GM19397 (cell line): ENCODE results near the gene GAS7.
"Not testable (repeated sequence)": the region's sequence is repeated elsewhere in the genome, so short reads cannot be mapped to it uniquely, and the experiment has no call there.

ENCODE experiments used
- ATAC-seq: cut with Tn5 transposase; IDR thresholded peaks from one replicate; pipeline ENCODE4 v1.9.1; 2021; ENCODE audit warnings: mild to moderate bottlenecking, moderate library complexity; ENCODE audit not compliant: unreplicated experiment

GAS7 gene

GRCh38 chr17:10031127-10031526 lies 167.3 kb downstream of the GAS7 start:
- no peak for ATAC-seq

- no peak for ATAC-seq
These were observed 169.3 kb downstream of the GAS7 start for GRCh38 chr17:10029129-10029528.

GRCh38 chr17:10025976-10026901 lies 172.2 kb downstream of the GAS7 start:
- ATAC-seq, result no peak

- no peak for ATAC-seq
These were observed 173.2 kb downstream of the GAS7 start for GRCh38 chr17:10025224-10025623.

GRCh38 chr17:10022416-10022815 lies 176.0 kb downstream of the GAS7 start:
- no peak for ATAC-seq

GRCh38 chr17:10021272-10021984 lies 177.0 kb downstream of the GAS7 start:
- ATAC-seq, result no peak

GRCh38 chr17:10019941-10020451 lies 178.4 kb downstream of the GAS7 start:
- ATAC-seq, result no peak

- ATAC-seq, result peak; percentile 47
These were observed 179.9 kb downstream of the GAS7 start for GRCh38 chr17:10018461-10018891.

- not testable (repeated sequence) for ATAC-seq
These were observed 181.3 kb downstream of the GAS7 start for GRCh38 chr17:10016958-10017570.

- ATAC-seq, result peak; percentile 79
These were observed 184.9 kb downstream of the GAS7 start for GRCh38 chr17:10013365-10014112.

GRCh38 chr17:10010752-10011151 lies 187.7 kb downstream of the GAS7 start:
- ATAC-seq, result no peak

GRCh38 chr17:10003705-10004104 lies 194.7 kb downstream of the GAS7 start:
- no peak for ATAC-seq

GRCh38 chr17:10002567-10003360 lies 195.6 kb downstream of the GAS7 start:
- not testable (repeated sequence) for ATAC-seq

- ATAC-seq, result no peak
These were observed 197.0 kb downstream of the GAS7 start for GRCh38 chr17:10001306-10001873.

- ATAC-seq, result peak; percentile 73
These were observed 198.3 kb downstream of the GAS7 start for GRCh38 chr17:9999919-10000695.

- no peak for ATAC-seq
These were observed 200.3 kb downstream of the GAS7 start for GRCh38 chr17:9998060-9998459.

- no peak for ATAC-seq
These were observed 203.6 kb downstream of the GAS7 start for GRCh38 chr17:9994761-9995160.

- ATAC-seq, result no peak
These were observed 206.6 kb downstream of the GAS7 start for GRCh38 chr17:9991796-9992195.

GRCh38 chr17:9991351-9991750 lies 207.1 kb downstream of the GAS7 start:
- ATAC-seq, result no peak
